Stimulated activated naive CD8-positive, alpha-beta T cell treated with anti-CD3 and anti-CD28 coated beads, Interleukin-15, Interleukin-2, amounts not matched to agents 100 U/mL and 50 U/mL, for 24 hours (primary cell): ENCODE data around the gene CHIA.
A peak's percentile ranks its signal among the peaks of the same experiment; 100 is the strongest.

ENCODE experiments used
- ATAC-seq: fragments of 150-1000 bp; cut with Tn5 transposase; one replicate; pipeline ENCODE4 v1.10.0; 2021
- DNase-seq: peaks from one replicate; pipeline ENCODE4 v3.0.0; 2021

The CHIA gene

DNA sequence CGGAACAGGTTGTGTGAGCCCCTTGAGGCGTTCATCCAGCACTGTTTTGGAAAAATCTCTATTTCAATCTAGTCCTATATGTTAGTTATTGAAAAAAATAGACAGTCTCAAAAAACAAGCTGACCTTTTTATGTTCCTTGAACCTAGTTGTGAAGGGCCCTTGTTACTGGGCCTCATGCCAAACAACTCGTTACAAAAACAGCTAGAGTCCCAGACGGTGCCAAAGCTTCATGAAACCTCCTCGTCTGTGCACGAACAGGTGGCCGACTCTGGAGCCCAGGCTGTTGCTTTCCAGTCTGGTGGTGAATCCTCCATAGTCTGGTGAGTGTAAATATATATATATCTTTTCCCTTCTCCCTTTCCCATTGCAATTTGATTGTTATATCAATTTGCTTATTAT is at the start of gene CHIA:
Gene CHIA, plus strand, starts transcription at position 222 of the 400 bp plus-strand sequence. CDS start 19,617 bp downstream, outside the sequence.
- ATAC-seq (no peak), DNase-seq (no peak)

DNA sequence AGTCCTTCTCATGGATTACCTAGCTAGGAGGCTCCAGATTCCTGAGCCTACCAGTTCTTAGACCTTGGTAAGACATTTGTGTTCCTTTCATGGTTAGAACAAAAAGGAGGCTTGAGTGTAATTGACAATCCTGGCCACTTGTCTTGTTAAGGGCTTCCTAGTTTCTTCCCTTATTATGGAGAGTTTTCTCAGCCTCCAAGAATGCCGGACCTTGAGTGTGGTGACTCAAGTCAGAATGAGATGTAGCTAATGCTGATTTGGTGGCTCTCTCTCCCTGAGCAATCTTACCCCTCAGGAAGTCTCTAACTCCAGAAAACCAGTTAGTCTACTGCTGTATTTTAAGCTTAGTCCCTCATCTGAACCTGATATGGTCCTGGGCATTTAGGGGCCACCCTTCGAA is 48.9 kb upstream of the CHIA start:
- no peak for ATAC-seq

DNA sequence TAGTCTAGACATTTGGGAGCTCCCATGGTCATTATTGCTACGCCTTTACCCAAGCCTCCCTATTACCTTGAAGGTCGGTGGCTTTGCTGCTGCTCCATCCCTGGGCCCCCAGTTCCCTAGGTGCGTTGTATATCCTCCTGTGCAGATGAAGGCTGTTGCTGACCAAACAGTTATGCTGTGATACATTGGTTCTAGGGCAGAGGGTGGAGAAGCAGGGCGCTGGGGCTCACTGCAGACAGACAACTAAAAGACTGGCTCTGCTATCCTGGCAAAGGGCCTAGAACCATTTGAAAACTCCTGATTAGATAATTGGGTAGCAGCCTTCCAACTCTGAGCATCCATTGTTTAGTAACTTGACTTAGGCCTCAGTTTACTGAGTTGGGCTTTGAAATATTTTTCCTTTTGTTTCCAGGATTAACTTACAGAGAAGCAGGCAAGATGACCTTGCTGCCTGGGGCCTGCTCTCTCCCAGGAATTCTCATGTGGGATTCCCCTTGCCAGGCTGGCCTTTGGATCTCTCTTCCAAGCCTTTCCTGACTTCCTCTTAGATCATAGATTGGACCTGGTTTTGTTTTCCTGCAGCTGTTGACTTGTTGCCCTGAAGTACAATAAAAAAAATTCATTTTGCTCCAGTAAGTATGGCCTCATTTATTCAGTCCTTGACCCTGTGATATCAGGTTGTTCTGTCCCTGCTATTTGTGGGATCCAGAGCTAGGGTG is 47.7 kb upstream of the CHIA start:
- DNase-seq (no peak), ATAC-seq (no peak)

More for the DNA sequence above, 48.9 kb upstream of the CHIA start:
- no peak for DNase-seq

DNA sequence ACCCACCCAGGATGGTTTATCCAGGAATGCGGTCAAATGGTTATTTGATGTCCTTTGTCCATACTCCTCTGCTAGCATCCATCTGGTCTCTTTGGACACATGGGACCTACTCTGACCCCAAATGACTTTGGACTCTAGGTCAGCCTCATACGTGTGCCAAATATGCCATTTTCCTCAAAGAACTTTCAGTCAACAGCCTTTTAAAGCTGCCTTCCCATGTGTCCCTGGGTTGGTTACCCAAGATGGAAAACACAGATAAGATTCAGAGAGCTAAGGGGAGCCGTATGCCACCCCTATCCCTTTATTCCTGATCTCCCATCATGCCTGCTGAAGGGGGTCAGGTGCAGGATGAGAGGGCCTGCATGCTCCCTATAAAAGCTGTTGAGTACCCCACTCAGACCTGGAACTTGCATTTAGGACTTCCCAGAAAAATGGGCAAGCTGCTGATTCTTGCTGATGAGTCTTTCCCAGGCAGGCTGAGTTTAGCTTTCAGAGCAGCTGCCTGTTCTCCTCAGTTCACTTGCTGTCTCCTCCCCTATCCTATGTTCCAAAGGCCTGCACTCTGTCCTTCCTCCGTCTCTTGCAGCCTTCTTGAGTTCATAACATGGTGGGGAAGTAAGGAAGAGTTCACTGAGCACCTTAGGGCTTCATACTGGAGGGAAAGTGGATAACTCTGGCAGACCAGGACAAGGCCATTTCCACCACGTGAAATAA is 43.4 kb upstream of the CHIA start:
- no peak for ATAC-seq
- DNase-seq: no peak

GRCh38 chr1:111249960-111250359 is 40.7 kb upstream of the CHIA start:
- ATAC-seq (no peak), DNase-seq (no peak)

DNA sequence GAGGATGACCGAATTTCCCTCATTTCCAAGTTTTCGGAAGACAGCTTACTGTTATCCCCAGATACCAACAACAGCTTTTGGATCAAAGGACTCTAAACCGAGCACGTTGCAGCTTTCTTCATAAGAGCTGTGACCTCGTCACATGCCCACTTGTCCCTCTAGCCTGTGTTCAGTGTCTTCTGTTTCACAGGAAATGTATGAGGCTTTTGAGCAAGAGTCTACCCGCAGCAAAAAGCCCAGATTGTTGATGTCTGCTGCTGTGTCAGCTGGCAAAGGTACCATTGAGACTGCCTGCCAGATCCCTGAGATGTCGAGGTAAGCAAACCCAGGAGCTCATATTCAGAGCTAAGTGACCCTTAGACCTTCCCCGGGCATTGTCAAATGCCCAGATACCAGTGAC is 39.1 kb upstream of the CHIA start:
- ATAC-seq (no peak), DNase-seq (no peak)

GRCh38 chr1:111252786-111253185 is 37.9 kb upstream of the CHIA start:
- ATAC-seq (no peak), DNase-seq (no peak)

- ATAC-seq (no peak), DNase-seq (no peak)
Measured at GRCh38 chr1:111253876-111254275, 36.8 kb upstream of the CHIA start.

GRCh38 chr1:111256988-111257658 is 33.5 kb upstream of the CHIA start:
- ATAC-seq: no peak
- DNase-seq: no peak

GRCh38 chr1:111267801-111268508 is 22.7 kb upstream of the CHIA start:
- no peak for DNase-seq
- no peak for ATAC-seq

DNA sequence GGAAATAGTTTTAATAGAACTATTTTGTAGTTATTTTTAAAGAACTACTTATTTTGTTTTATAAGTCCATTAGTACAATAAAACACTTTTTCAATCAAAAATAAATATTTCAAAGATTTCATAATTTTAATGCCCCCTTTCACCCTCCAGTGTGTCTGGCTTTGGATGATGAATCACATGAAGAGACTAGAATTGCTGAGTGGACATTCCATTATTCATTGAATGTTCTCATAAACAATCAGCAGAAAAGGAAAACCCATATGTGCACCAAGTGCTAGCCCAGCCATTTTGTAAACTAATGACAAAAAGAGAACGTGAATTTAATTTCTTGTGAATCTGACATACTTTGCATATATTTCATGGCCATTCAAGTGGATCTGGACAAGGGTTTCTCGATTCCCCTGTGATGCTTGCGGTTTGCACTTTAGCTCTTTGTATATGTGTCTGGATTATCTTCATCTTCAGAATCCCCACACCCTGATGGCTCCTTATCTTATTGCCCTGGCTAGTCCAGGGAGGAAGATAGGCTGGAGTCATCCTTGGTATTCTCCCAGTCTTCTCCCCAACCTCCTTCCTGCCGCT is 20.7 kb upstream of the CHIA start:
- no peak for DNase-seq
- no peak for ATAC-seq

DNA sequence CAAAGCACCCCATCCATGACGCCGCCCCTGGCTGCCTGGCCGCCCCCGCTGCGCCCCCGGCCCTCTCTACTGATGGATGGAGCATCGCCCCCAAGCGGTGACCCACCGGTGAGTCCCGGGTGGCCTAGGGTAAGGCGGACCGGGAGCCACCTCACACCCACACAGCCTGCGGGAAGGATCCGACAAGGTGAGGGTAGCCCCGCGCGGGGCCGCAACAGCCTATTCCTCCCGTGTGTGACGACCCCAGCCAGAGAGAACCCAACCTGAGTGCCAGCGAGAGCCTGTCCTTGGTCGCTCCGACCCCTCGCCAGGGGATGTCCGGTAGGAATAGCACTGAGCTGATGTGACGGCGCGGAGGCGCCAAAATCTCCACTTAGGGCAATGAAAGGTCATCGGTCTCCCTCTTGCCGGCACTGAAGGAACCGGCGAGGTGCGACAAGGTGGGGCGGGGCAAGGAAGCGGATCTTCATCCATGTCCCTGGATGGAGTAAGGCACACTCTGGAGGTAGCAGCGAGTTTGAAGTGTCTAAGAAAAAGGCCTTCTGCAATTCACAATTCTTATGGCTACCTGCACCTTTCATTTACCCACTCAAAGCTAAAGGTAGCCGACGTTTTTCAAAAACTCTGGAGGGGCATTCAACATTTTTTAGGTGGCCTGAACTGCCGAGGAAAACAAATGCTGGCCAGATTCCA is 19.7 kb upstream of the CHIA start:
- ATAC-seq: peak; percentile 8

DNA sequence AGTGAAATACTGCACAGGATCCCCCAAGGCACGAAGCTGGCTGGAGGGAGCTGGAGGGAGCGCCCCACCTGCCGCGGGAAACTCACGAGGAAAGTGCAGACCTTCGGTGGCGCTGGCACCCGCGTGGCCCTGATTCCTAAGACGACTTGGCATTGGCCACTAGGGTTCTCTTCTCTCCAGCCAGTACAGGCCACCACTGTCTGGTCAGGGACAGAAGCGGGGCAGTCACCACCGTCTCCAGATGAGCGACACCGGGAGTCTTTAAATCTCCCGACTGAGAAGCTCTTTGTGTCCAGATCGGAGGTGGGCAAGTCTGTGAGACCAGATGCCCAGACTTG is 19.2 kb upstream of the CHIA start:
- DNase-seq: no peak
- ATAC-seq: no peak

More for the DNA sequence above, 19.7 kb upstream of the CHIA start:
- peak; percentile 25 for DNase-seq

DNA sequence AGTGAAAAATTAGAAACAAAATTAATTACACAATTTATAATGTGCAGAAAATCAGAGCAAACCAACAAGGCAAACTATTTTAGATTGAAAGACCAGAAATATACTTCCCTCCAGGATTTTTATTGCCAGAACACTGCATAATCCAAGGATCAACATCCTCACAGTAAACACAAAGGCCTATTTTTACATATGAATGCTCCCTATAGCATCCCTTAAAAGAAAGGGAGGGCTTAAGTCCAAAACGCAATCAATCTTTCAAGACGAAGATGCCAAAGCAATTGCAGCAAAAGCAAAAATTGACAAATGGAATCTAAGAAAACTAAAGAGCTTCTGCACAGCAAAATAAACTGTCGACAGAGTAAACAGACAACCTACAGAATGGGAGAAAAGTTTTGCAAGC is 18.6 kb upstream of the CHIA start:
- no peak for DNase-seq
- ATAC-seq: no peak

DNA sequence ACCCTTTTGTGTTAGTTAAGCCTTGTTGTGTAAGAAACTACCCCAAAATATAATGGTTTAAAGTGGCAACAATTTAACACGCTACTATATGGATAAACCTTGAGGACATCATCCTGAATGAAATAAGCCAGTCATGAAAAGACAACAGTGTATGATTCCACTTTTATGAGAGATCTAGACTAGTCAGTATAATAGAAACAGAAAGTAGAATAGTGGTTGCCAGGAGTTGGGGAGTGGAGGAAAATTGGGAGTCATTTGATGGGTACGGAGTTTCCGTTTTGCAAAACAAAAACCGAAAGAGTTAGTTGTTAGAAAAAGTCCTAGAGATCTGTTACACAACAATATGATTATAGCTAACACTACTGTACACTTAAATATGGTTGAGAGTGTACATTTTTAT is 16.0 kb upstream of the CHIA start:
- peak; percentile 75 for ATAC-seq

GRCh38 chr1:111275079-111275478 is 15.6 kb upstream of the CHIA start:
- ATAC-seq (peak; percentile 79), DNase-seq (peak; percentile 52)

More for the DNA sequence above, 16.0 kb upstream of the CHIA start:
- no peak for DNase-seq

DNA sequence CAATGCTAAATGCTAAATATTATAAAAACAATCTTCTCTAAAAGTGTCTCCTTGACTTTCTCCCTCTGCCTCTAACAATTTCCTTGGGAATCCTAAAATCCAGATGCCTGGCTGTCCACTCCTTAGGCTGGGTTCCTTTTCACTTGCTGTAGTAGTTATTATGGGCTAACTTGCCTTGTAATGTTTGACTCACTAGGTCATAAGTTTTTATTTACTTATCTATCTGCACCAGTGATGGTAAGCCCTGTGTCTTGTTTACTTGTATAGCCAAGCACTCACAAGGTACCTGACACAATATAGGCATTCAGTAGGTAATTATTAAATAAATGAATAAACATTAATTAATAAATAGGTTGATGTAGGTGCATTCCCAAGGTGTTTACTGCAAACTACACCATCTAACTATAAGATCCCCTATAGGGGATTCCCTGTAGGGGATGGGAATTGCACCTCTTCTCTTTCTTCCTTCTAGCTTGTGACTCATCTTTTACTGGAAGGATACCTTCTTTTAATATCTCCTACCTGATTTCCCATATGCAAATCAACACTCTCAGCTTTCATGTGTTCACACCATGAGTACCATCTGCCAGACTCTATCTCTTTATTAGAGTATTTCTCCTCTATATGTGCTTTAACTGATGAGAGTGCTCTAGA is 14.7 kb upstream of the CHIA start:
- no peak for DNase-seq
- no peak for ATAC-seq

GRCh38 chr1:111279144-111279543 is 11.5 kb upstream of the CHIA start:
- peak; percentile 16 for DNase-seq
- ATAC-seq: no peak

- ATAC-seq (no peak), DNase-seq (no peak)
Measured at GRCh38 chr1:111280267-111280666, 10.4 kb upstream of the CHIA start.

DNA sequence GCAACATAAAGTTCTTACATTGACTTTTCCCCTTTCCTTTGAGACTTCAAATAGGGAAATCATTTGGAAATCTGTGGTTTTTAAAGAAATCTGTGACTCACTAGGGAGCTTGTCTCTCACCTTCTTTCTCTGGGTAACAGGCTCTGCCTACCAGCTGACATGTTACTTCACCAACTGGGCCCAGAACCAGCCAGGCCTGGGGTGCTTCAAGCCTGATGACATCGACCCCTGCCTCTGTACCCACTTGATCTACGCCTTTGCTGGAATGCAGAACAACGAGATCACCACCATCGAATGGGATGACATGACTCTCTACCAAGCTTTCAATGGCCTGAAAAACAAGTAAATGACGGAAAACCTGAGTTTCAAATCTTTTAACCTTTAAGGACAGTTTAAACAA is 9.2 kb upstream of the CHIA start:
- ATAC-seq: no peak

DNA sequence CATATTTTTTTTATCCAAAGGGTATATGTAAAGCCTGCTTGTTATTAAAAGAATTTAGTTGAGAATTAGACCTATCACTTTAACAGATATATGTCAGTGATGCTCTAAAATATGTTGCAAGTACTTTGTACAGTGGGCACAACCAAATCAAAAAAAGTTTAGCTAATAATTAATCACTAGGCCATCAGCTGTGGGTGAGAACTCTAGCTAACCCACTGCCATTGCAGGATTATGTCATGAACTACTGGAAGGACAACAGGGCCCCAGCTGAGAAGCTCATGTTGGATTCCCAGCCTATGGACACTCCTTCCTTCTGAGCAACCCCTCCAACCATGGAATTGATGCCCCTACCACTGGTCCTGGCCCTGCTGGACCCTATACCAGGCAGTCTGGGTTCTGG is 6.8 kb upstream of the CHIA start:
- DNase-seq (no peak), ATAC-seq (no peak)

More for the DNA sequence above, 9.2 kb upstream of the CHIA start:
- DNase-seq: no peak
